HUES6 (cell line): ENCODE results near the gene ABCC8.

Source experiments
- H3K27ac ChIP-seq: 2 replicates; pipeline ENCODE4 v1.7.0; 2013; ENCODE audit warnings: low read depth, mild to moderate bottlenecking, low read length, inconsistent platforms
- H3K27me3 ChIP-seq: 2 replicates; pipeline ENCODE4 v1.6.1; 2013; ENCODE audit warnings: low read length; ENCODE audit not compliant: control insufficient read depth, insufficient read depth
- H3K36me3 ChIP-seq: 2 replicates; pipeline ENCODE4 v1.6.1; 2013; ENCODE audit warnings: low read length; ENCODE audit not compliant: control insufficient read depth, insufficient read depth
- H3K4me1 ChIP-seq: 2 replicates; pipeline ENCODE4 v1.6.1; 2013; ENCODE audit warnings: low read length; ENCODE audit not compliant: control insufficient read depth, insufficient read depth
- H3K4me3 ChIP-seq: 2 replicates; pipeline ENCODE4 v1.5.1; 2013; ENCODE audit warnings: low read depth, low read length
- H3K9ac ChIP-seq: one replicate; pipeline ENCODE4 v1.6.1; 2013; ENCODE audit warnings: mild to moderate bottlenecking, low read length
- H3K9me3 ChIP-seq: 2 replicates; pipeline ENCODE4 v1.6.1; 2013; ENCODE audit warnings: low read depth, low read length; ENCODE audit not compliant: control insufficient read depth, insufficient read depth

Gene ABCC8

DNA sequence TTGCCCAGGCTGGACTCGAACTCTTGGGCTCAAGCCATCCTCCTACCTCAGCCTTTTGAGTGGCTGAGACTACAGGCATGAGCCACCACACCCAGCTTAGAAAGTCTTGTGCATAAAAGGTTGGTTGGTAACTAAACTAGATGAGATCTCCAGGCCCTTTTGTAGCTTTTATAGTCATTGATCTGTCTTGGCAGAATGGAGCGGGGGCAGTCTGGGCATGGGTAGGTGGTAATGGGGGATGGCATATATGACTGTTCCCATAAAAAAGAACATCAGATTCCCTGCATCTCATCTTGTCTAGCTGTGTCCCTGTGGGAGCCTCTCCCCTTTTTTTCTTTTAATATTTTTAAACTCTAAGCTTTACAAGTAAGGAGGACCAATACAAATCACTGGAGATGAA lies 30.2 kb downstream of the ABCC8 start:
- Histone ChIP-seq H3K9ac (no peak overlapping the region), H3K9me3 (no peaks in the 10 kb centered on the region), H3K4me3 (no peak overlapping the region), H3K27me3 (peaks cover 7% of the 10 kb centered on the region; the same call in 1 of the 2 replicates), H3K36me3 (no peaks in the 10 kb centered on the region), H3K4me1 (no peaks in the 10 kb centered on the region), H3K27ac (no peak overlapping the region)

- Histone ChIP-seq H3K36me3 (no peaks in the 10 kb centered on the region), H3K4me1 (no peaks in the 10 kb centered on the region), H3K9ac (no peak overlapping the region), H3K9me3 (no peaks in the 10 kb centered on the region), H3K4me3 (no peak overlapping the region), H3K27ac (no peak overlapping the region), H3K27me3 (peaks cover 18% of the 10 kb centered on the region)
Observed at GRCh38 chr11:17445240-17445795, 31.3 kb downstream of the ABCC8 start.

DNA sequence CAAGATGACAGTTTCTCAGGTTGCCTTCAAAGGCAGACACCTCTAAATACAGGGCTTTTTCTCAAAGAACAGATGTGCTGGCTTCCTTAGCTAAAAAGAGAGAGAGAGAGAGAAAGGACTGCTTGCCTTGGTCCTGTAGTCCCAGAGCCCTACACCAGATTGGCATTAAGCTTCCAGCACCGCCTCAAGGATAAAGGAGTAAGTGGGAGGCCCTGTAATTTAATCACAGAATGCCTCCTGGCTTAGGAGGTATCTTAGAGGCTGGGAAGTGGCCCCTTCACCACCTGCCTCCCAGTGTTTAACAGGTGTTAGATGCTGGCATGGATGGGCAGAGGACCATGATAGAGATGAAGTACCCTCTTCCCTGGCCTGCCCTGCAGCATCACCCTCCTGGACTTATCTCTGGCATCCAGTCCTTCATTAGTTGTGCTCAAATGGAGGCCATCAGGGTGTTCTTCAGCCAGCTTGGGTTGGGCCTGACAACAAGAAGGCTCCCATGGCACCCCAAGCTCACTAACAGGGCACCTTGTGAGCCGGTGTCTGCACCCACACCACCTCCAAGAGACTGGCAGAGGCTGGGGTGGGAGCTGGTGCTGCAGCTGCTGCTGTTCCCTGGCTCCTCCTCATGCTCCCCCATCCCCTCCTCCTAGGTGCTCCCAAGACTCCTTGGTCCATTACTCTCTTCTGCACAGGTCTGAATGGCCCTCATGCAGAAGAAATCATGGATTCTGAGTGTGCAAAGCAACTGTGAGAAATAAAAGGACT lies 32.5 kb downstream of the ABCC8 start:
- Histone ChIP-seq H3K36me3 (no peaks in the 10 kb centered on the region), H3K27ac (no peak overlapping the region), H3K9me3 (no peaks in the 10 kb centered on the region), H3K4me3 (no peak overlapping the region), H3K9ac (no peak overlapping the region), H3K4me1 (peaks cover 7% of the 10 kb centered on the region), H3K27me3 (peaks cover 30% of the 10 kb centered on the region)

- H3K36me3 ChIP-seq, result no peaks in the 10 kb centered on the region
- no peak overlapping the region for H3K27ac ChIP-seq
- no peaks in the 10 kb centered on the region for H3K9me3 ChIP-seq
- H3K4me3 ChIP-seq, result no peak overlapping the region
- no peak overlapping the region for H3K9ac ChIP-seq
- peaks cover 9% of the 10 kb centered on the region for H3K4me1 ChIP-seq
- H3K27me3 ChIP-seq, result peaks cover 37% of the 10 kb centered on the region
Observed at GRCh38 chr11:17443423-17443822, 33.2 kb downstream of the ABCC8 start.

DNA sequence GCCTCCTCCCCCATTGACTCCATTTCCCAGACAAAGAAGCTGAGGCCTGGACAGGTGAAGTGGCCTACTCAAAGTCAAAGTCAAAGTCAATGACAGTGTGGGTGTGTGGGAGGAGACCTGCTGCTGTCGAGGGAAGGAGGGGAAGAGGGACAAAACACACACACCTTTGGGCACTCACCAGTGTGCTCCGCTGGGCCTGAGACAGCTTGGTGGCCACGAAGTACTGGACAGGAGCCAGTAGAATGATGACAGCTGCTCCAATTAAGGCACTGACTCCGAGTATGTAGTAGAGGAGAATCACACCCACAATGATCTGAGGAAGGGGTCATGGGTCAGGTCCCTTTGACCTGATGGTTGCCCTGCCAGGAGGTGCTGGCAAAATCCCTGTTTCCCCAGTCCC lies 33.6 kb downstream of the ABCC8 start:
- Histone ChIP-seq H3K9ac (no peak overlapping the region), H3K9me3 (no peaks in the 10 kb centered on the region), H3K27me3 (peaks cover 41% of the 10 kb centered on the region), H3K27ac (no peak overlapping the region), H3K4me3 (no peak overlapping the region), H3K4me1 (peaks cover 9% of the 10 kb centered on the region), H3K36me3 (no peaks in the 10 kb centered on the region)

GRCh38 chr11:17439316-17439782 lies 37.3 kb downstream of the ABCC8 start:
- peaks cover 49% of the 10 kb centered on the region for H3K27me3 ChIP-seq
- peaks cover 9% of the 10 kb centered on the region for H3K4me1 ChIP-seq

DNA sequence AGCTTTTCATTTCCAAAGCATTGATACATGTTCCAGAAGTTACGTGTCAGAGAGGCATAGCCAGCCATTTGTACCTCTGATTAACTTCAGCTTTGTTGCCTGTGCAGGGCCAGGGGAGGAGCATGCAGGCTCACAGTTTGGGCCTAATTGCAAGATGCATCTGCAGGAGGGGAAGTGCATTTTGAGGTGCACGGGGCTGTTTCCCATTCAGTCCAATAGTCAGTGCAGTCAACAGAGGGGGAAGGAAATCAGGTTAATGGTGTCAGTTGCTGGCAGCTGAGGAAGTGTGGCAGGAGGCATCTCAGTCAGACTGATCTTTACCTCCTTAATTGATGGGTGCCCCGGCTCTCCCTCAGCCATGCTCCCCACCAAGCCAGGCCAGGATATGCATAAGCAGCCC lies 39.3 kb downstream of the ABCC8 start:
- H3K27ac ChIP-seq, result no peak overlapping the region
- H3K4me3 ChIP-seq, result no peak overlapping the region
- H3K9ac ChIP-seq, result no peak overlapping the region
- H3K36me3 ChIP-seq, result no peaks in the 10 kb centered on the region
- H3K27me3 ChIP-seq, result peaks cover 43% of the 10 kb centered on the region
- peaks cover 9% of the 10 kb centered on the region for H3K4me1 ChIP-seq
- no peaks in the 10 kb centered on the region for H3K9me3 ChIP-seq

More at GRCh38 chr11:17439316-17439782, 37.3 kb downstream of the ABCC8 start:
- Histone ChIP-seq H3K9me3 (no peaks in the 10 kb centered on the region), H3K36me3 (no peaks in the 10 kb centered on the region), H3K27ac (no peak overlapping the region), H3K4me3 (peak overlapping the region; percentile 16; the same call in 1 of the 2 replicates), H3K9ac (no peak overlapping the region)

DNA sequence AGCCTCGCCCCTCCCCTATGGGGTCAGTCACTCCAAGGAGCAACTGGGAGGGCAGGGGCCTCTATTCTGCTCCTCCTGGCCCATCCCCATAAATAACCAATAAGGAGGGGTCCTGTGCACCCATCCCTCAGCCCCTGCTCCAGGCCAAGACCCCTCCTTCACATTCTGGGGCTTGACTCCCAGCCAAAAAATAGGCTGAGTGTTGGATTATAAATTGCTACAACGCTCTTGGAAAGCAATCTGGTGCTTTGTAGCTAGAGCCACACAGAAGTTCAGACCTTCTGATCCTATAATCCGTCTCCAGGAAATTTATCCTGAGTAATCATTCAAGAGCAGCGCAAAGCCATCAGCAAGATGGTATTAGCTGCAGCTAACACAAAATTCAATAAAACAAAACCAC lies 42.5 kb downstream of the ABCC8 start:
- Histone ChIP-seq H3K4me3 (no peak overlapping the region), H3K36me3 (no peaks in the 10 kb centered on the region), H3K27me3 (peaks cover 19% of the 10 kb centered on the region), H3K9me3 (no peaks in the 10 kb centered on the region), H3K27ac (no peak overlapping the region), H3K9ac (no peak overlapping the region), H3K4me1 (peaks cover 2% of the 10 kb centered on the region)

GRCh38 chr11:17432002-17432401 lies 44.6 kb downstream of the ABCC8 start:
- no peaks in the 10 kb centered on the region for H3K36me3 ChIP-seq
- H3K27me3 ChIP-seq, result 0 out of 2 replicates have a peak, but pooled peaks cover 2% of the 10 kb centered on the region
- H3K9ac ChIP-seq, result no peak overlapping the region
- no peak overlapping the region for H3K4me3 ChIP-seq
- H3K4me1 ChIP-seq, result no peaks in the 10 kb centered on the region
- H3K9me3 ChIP-seq, result no peaks in the 10 kb centered on the region
- H3K27ac ChIP-seq, result no peak overlapping the region

DNA sequence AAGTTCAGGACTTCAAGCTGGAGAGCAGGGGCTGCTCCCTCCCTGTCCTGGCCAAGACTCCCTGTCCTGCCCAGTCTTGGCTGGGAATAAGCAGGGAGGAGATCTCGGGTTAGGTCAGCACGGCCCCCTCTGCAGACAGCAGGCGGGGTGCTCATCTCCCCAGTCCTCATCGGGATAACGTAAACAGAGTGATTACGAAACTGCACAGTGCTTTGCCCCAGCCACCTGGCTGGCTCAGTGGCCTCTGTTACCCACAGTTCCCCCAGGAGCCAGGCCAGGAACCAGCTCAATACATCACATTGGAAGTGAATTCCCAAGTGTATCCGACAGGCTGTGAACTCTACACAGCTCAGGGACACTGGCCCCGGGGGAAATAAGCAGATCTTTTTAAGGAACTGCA lies 45.5 kb downstream of the ABCC8 start:
- Histone ChIP-seq H3K4me1 (no peaks in the 10 kb centered on the region), H3K27ac (no peak overlapping the region), H3K27me3 (0 out of 2 replicates have a peak, but pooled peaks cover under 1% of the 10 kb centered on the region), H3K36me3 (no peaks in the 10 kb centered on the region), H3K4me3 (no peak overlapping the region), H3K9ac (no peak overlapping the region), H3K9me3 (no peaks in the 10 kb centered on the region)

DNA sequence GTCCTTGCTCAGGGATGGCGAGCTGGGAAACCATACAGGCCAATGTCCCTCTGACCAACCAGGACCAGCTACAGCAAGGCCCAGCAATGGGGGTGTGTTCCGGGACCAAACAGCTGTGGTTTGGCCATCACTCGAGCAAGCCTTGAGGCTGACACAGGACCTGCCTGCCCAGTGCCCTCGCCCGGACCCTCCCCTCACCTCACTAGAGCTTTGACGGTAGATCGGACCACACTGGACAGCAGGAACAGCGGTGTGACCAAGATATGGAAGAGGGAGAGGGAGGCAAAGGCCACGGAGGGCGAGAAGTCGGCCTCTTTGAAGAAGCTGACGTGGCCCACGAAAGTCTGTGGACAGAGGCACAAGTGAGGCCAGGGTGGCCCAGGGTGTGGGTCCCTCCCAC lies 46.0 kb downstream of the ABCC8 start:
- H3K9ac ChIP-seq, result no peak overlapping the region

More for the DNA sequence above, 46.0 kb downstream of the ABCC8 start:
- H3K4me3 ChIP-seq, result no peak overlapping the region
- no peaks in the 10 kb centered on the region for H3K4me1 ChIP-seq
- H3K27me3 ChIP-seq, result no peaks in the 10 kb centered on the region
- H3K27ac ChIP-seq, result no peak overlapping the region
- no peaks in the 10 kb centered on the region for H3K36me3 ChIP-seq
- H3K9me3 ChIP-seq, result no peaks in the 10 kb centered on the region
